Parathyroid adenoma (tissue), 2 donors: ENCODE data around the gene TBC1D30.

Source experiments
- H2AFZ ChIP-seq: fragments of 300-600 bp; sonication (generic); one replicate; pipeline ENCODE4 v1.7.0; 2017; ENCODE audit warnings: antibody characterized with exemption, mild to moderate bottlenecking
- H3K27ac ChIP-seq: fragments of 300-600 bp; sonication (generic); one replicate; pipeline ENCODE4 v1.7.0; 2017
- H3K27me3 ChIP-seq: fragments of 300-600 bp; sonication (generic); one replicate; pipeline ENCODE4 v1.7.0; 2017; ENCODE audit warnings: low read length; ENCODE audit not compliant: control insufficient read depth, insufficient read depth
- H3K36me3 ChIP-seq: fragments of 300-600 bp; sonication (generic); one replicate; pipeline ENCODE4 v1.7.0; 2017; ENCODE audit warnings: low read length; ENCODE audit not compliant: control insufficient read depth, insufficient read depth
- H3K4me1 ChIP-seq: fragments of 300-600 bp; sonication (generic); one replicate; pipeline ENCODE4 v1.7.0; 2017; ENCODE audit warnings: control low read depth
- H3K4me2 ChIP-seq: fragments of 300-600 bp; sonication (generic); one replicate; pipeline ENCODE4 v1.7.0; 2017; ENCODE audit warnings: low read length
- H3K4me3 ChIP-seq: fragments of 300-600 bp; sonication (generic); one replicate; pipeline ENCODE4 v1.7.0; 2017; ENCODE audit warnings: low read depth, low read length
- H3K79me2 ChIP-seq: fragments of 300-600 bp; sonication (generic); one replicate; pipeline ENCODE4 v1.7.0; 2017; ENCODE audit warnings: control low read depth
- H3K9ac ChIP-seq: fragments of 300-600 bp; sonication (generic); one replicate; pipeline ENCODE4 v1.7.0; 2017; ENCODE audit warnings: mild to moderate bottlenecking
- H3K9me3 ChIP-seq: fragments of 300-600 bp; sonication (generic); one replicate; pipeline ENCODE4 v1.7.0; 2017; ENCODE audit warnings: low read length; ENCODE audit not compliant: control insufficient read depth
- TF ChIP-seq, protein P1 (sequence below): fragments of 300-600 bp; sonication (generic); IDR thresholded peaks from one replicate; pipeline ENCODE4 v1.7.0; 2017; ENCODE audit warnings: antibody characterized with exemption, mild to moderate bottlenecking
- donor health status: primary hyperparathyroidism.

Gene TBC1D30

DNA sequence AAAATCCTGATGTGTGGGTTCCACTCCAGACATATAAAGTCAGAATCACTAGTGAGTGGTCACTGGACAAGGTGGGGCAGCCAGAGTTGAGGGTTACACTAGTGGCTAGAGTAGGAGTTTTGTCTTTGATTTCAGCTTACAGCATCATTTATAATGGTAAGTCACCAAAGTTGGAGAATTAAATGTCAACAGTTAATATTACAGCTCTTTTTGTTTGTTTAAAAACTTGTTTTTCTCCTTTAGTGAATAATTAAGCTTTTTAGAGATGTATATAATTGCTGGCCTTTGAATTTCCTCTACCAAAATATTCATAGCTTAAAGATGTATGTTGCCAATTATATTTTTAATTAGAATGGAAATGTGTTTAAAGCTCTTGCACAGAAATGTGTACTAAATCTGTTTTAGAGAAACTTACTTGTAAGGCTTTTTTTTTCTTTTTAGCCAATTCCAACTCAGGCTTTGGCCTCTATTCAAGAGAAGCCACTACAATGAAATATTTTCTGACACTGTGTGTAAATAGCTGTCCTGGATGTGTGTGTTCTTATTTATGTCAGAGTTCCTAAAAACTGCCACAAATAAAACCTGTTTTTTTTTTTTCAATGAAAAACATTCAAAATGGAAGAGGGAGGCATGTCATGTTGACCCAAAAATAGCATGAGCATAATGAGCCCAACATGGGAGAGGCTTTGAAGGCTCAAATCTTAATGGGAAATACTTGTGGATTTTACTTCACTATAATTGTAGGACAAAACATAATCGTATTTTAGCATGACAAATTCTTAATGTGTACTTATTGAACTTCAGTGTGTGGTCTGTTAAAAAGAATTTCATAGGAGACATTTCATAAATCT, 92.2 kb downstream of the TBC1D30 start:
- Histone ChIP-seq H3K27ac (no peak overlapping the region), H3K9ac (no peak overlapping the region), H3K79me2 (no peaks in the 10 kb centered on the region), H3K4me3 (no peak overlapping the region), H3K9me3 (no peaks in the 10 kb centered on the region), H3K4me1 (no peaks in the 10 kb centered on the region), H3K27me3 (no peaks in the 10 kb centered on the region), H3K4me2 (no peak overlapping the region), H3K36me3 (no peaks in the 10 kb centered on the region), H2AFZ (no peak overlapping the region)
- TF ChIP-seq, protein P1, sequence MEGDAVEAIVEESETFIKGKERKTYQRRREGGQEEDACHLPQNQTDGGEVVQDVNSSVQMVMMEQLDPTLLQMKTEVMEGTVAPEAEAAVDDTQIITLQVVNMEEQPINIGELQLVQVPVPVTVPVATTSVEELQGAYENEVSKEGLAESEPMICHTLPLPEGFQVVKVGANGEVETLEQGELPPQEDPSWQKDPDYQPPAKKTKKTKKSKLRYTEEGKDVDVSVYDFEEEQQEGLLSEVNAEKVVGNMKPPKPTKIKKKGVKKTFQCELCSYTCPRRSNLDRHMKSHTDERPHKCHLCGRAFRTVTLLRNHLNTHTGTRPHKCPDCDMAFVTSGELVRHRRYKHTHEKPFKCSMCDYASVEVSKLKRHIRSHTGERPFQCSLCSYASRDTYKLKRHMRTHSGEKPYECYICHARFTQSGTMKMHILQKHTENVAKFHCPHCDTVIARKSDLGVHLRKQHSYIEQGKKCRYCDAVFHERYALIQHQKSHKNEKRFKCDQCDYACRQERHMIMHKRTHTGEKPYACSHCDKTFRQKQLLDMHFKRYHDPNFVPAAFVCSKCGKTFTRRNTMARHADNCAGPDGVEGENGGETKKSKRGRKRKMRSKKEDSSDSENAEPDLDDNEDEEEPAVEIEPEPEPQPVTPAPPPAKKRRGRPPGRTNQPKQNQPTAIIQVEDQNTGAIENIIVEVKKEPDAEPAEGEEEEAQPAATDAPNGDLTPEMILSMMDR: no peak

DNA sequence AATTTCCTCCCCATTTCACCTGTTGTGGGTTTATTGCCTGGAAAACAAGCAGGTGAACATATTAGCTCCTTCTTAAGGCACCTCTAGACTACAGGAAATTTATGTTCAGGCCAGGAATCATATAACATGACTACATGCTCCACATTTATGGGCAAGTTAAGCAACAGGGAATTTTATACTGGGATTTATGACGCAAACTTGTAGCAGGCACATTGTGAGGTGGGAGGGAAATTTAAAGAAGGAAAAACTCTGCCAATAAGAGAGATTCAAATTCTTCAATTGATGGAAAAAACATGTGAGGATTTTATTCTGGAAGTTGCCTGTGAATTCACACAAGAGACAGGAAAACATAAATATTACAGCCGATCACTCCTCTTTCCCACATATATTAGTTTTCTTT, 93.9 kb downstream of the TBC1D30 start:
- Histone ChIP-seq H3K4me2 (no peak overlapping the region), H3K9me3 (no peaks in the 10 kb centered on the region), H3K9ac (no peak overlapping the region), H3K27ac (no peak overlapping the region), H3K4me3 (no peak overlapping the region), H3K79me2 (no peaks in the 10 kb centered on the region), H3K36me3 (no peaks in the 10 kb centered on the region), H3K27me3 (no peaks in the 10 kb centered on the region), H3K4me1 (no peaks in the 10 kb centered on the region), H2AFZ (no peak overlapping the region)
- TF ChIP-seq, protein P1: no peak

DNA sequence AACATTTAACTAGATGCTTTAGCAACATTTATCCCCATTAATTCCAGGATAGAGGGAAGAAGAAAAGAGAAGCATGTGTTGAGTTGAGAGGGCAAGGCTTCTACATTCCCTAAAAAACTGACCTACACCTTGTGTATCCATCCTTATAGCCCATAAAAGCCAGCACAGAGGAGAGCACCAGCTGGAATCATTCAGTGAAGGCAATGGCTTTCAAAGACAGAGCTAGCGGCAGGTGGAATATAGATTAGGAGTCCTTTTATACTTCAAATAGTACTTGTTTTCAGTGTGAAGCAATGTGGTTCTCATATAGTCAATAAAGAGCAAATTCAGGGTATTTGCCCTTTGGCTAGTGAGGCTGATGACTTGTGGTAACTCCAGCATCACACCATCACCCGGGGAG, 94.4 kb downstream of the TBC1D30 start:
- H2AFZ ChIP-seq: no peak overlapping the region
- no peaks in the 10 kb centered on the region for H3K79me2 ChIP-seq
- TF ChIP-seq, protein P1: no peak
- no peaks in the 10 kb centered on the region for H3K36me3 ChIP-seq
- no peak overlapping the region for H3K4me2 ChIP-seq
- no peak overlapping the region for H3K27ac ChIP-seq
- H3K4me1 ChIP-seq: no peaks in the 10 kb centered on the region
- H3K9ac ChIP-seq: no peak overlapping the region
- no peak overlapping the region for H3K4me3 ChIP-seq
- H3K27me3 ChIP-seq: no peaks in the 10 kb centered on the region
- no peaks in the 10 kb centered on the region for H3K9me3 ChIP-seq

DNA sequence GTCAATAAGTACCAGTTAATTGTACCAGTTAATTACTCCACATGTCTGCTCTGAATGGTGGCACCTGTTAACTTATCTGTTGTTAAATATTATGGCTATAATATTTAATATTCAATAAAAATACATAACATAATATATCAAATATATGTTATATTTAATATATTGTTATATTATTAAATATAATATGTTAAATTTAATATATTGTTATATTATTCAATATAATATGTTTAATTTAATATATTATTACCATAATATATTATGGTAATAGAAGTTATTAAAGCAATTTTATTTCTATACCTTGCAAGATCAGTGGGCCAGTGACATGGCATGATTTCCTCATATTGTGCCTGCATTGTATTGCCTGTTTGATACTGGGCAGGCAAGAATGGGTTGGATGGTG, 98.4 kb downstream of the TBC1D30 start:
- H3K9ac ChIP-seq: no peak overlapping the region
- TF ChIP-seq, protein P1: no peak
- H3K27ac ChIP-seq: no peak overlapping the region

DNA sequence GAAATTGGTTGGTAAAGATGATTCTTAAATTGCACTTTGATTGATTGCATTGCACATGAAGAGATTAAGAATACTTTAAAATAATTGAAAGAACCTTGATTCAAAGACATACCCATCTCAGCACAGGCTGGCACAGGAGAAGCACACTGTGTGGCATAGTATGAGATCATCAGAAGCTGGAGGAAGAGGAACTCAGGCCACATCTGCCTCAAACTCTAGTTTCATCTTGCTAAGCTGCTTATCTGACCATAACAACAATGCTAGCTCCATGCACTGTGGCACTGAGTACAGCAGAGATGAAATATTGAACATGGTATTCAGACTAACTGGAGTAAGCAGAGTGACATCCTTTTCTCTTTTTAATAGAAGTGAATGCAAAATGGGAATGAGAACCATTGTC, 99.1 kb downstream of the TBC1D30 start:
- Histone ChIP-seq H3K79me2 (no peaks in the 10 kb centered on the region), H3K36me3 (no peaks in the 10 kb centered on the region), H3K27me3 (no peaks in the 10 kb centered on the region), H3K9me3 (no peaks in the 10 kb centered on the region), H3K4me3 (no peak overlapping the region), H3K4me2 (no peak overlapping the region), H2AFZ (no peak overlapping the region), H3K9ac (no peak overlapping the region), H3K4me1 (no peaks in the 10 kb centered on the region), H3K27ac (no peak overlapping the region)
- TF ChIP-seq, protein P1: no peak

More for the DNA sequence above, 98.4 kb downstream of the TBC1D30 start:
- Histone ChIP-seq H2AFZ (no peak overlapping the region), H3K79me2 (no peaks in the 10 kb centered on the region), H3K9me3 (no peaks in the 10 kb centered on the region), H3K36me3 (no peaks in the 10 kb centered on the region), H3K27me3 (no peaks in the 10 kb centered on the region), H3K4me2 (no peak overlapping the region), H3K4me3 (no peak overlapping the region), H3K4me1 (no peaks in the 10 kb centered on the region)
